ENCODE results near the gene TYSND1. TPM values are rescaled to one million over a fixed set of nuclear protein-coding genes. Genes with fewer than 3 reads are reported as not detected.

The TYSND1 gene
- total RNA-seq, 4 donors from 2014 or later, result 6.9 to 13.4 (median 11.4) TPM

GRCh38 chr10:70130878-70131559 lies 15.5 kb downstream of the TYSND1 start:
- peak overlapping the region in 3 of 4 donors; percentile 85 to 87 (median 85) for H3K27ac ChIP-seq
- peak; percentile 70 for ATAC-seq
- H3K27me3 ChIP-seq, result no peaks in the 10 kb centered on the region
- peaks cover 0 to 31% (median 9%) of the 10 kb centered on the region in 3 donors for H3K4me1 ChIP-seq
- WGBS, 2 donors (ENCODE audit: low coverage in 1 of 2), result 67 to 72% methylated on average over 1 to 9 of the region's 10 CpGs
- peak overlapping the region in 1 of 2 donors; percentile 86 for H3K4me3 ChIP-seq
- H3K36me3 ChIP-seq, result peaks cover 0 to 8% of the 10 kb centered on the region in 2 donors
- peak; percentile 43 for TF ChIP-seq POLR2AphosphoS5 (IDR thresholded peaks at IDR 0.05)
- TF ChIP-seq POLR2A (IDR thresholded peaks at IDR 0.05), result no peak
- TF ChIP-seq CTCF (IDR thresholded peaks at IDR 0.05), result no peak
- TF ChIP-seq EP300 (IDR thresholded peaks at IDR 0.05), result no peak
- H3K9me3 ChIP-seq, result no peaks in the 10 kb centered on the region

- H3K27ac ChIP-seq, result no peak overlapping the region
- 69 to 97% methylated on average over 2 to 5 of the region's 15 CpGs for WGBS, 2 donors (ENCODE audit: low coverage in 1 of 2)
- H3K9me3 ChIP-seq, result no peaks in the 10 kb centered on the region
- no peak for TF ChIP-seq CTCF (IDR thresholded peaks at IDR 0.05)
- no peak for TF ChIP-seq POLR2AphosphoS5 (IDR thresholded peaks at IDR 0.05)
- no peak for TF ChIP-seq EP300 (IDR thresholded peaks at IDR 0.05)
- no peak for TF ChIP-seq POLR2A (IDR thresholded peaks at IDR 0.05)
- peaks cover 0 to 17% (median 4%) of the 10 kb centered on the region in 3 donors for H3K4me1 ChIP-seq
- ATAC-seq, result no peak
- H3K4me3 ChIP-seq, result no peak overlapping the region
- peaks cover 0 to 30% of the 10 kb centered on the region in 2 donors for H3K36me3 ChIP-seq
- H3K27me3 ChIP-seq, result no peaks in the 10 kb centered on the region
Measured at GRCh38 chr10:70126700-70127395, 19.7 kb downstream of the TYSND1 start.

- Histone ChIP-seq H3K4me3 (no peak overlapping the region), H3K36me3 (peaks cover 0 to 38% of the 10 kb centered on the region in 2 donors), H3K4me1 (peaks cover 0 to 9% (median 0%) of the 10 kb centered on the region in 3 donors), H3K27ac (no peak overlapping the region), H3K27me3 (no peaks in the 10 kb centered on the region), H3K9me3 (no peaks in the 10 kb centered on the region)
- ATAC-seq, result no peak
- TF ChIP-seq POLR2A (IDR thresholded peaks at IDR 0.05), result no peak
- no peak for TF ChIP-seq CTCF (IDR thresholded peaks at IDR 0.05)
- no peak for TF ChIP-seq EP300 (IDR thresholded peaks at IDR 0.05)
- TF ChIP-seq POLR2AphosphoS5 (IDR thresholded peaks at IDR 0.05), result no peak
- 78 to 93% methylated on average over 4 of the region's 5 CpGs for WGBS, 2 donors (ENCODE audit: low coverage in 1 of 2)
Measured at GRCh38 chr10:70125918-70126552, 20.5 kb downstream of the TYSND1 start.

- TF ChIP-seq CTCF (IDR thresholded peaks at IDR 0.05) (no peak), POLR2A (IDR thresholded peaks at IDR 0.05) (no peak), POLR2AphosphoS5 (IDR thresholded peaks at IDR 0.05) (no peak), EP300 (IDR thresholded peaks at IDR 0.05) (no peak)
- Histone ChIP-seq H3K36me3 (peaks cover 0 to 49% of the 10 kb centered on the region in 2 donors), H3K4me1 (no peaks in the 10 kb centered on the region), H3K9me3 (no peaks in the 10 kb centered on the region), H3K4me3 (no peak overlapping the region), H3K27me3 (no peaks in the 10 kb centered on the region), H3K27ac (no peak overlapping the region)
- WGBS, 2 donors (ENCODE audit: low coverage in 1 of 2), result 85 to 94% methylated on average over 2 of the region's 3 CpGs
- no peak for ATAC-seq
Measured at GRCh38 chr10:70124918-70125317, 21.6 kb downstream of the TYSND1 start.
